Kidney (tissue), 14 donors: ENCODE measurements around the gene ADGRL3. TPM values are rescaled to one million over a fixed set of nuclear protein-coding genes. Genes with fewer than 3 reads are reported as not detected.

ENCODE experiments used
- DNase-seq, 5 donors: peaks; one replicate each; pipeline ENCODE4 v3.0.0-alpha.2; 2013 to 2020
- FAIRE-seq: peaks from 2 replicates; lab custom pipeline; 2012; peaks lifted over from hg19 to GRCh38; lab: Jason Lieb, UNC
- H3K27ac ChIP-seq, 2 donors: one replicate each; pipeline ENCODE4 v1.7.0; 2013; ENCODE audit warnings: low read depth in 2 of 2, low read length in 2 of 2, inconsistent platforms in 1 of 2
- H3K27me3 ChIP-seq: one replicate; pipeline ENCODE4 v1.7.1; 2013; ENCODE audit warnings: low read length, inconsistent platforms; ENCODE audit not compliant: control insufficient read depth, insufficient read depth
- H3K36me3 ChIP-seq, 3 donors: one replicate each; pipeline versions ENCODE4 v1.7.0 to v1.7.1; 2013; ENCODE audit warnings: low read length in 3 of 3, control low read depth in 1 of 3, inconsistent platforms in 1 of 3; ENCODE audit not compliant: insufficient read depth in 3 of 3, control insufficient read depth in 2 of 3
- H3K4me1 ChIP-seq, 3 donors: one replicate each; pipeline versions ENCODE4 v1.7.0 to v1.7.1; 2013; ENCODE audit warnings: low read length in 3 of 3, inconsistent platforms in 1 of 3, low read depth in 1 of 3; ENCODE audit not compliant: control insufficient read depth in 2 of 3, insufficient read depth in 2 of 3
- H3K4me3 ChIP-seq, 3 donors: one replicate each; pipeline versions ENCODE4 v1.7.0 to v1.8.1; 2013; ENCODE audit warnings: low read length in 3 of 3, control low read depth in 1 of 3, inconsistent platforms in 1 of 3
- H3K9ac ChIP-seq, 3 donors: one replicate each; pipeline versions ENCODE4 v1.7.0 to v1.7.1; 2013; ENCODE audit warnings: low read length in 3 of 3, control low read depth in 1 of 3, inconsistent platforms in 1 of 3
- H3K9me3 ChIP-seq, 3 donors: one replicate each; pipeline versions ENCODE4 v1.7.0 to v1.7.1; 2013; ENCODE audit warnings: low read length in 3 of 3, control low read depth in 1 of 3, inconsistent platforms in 1 of 3; ENCODE audit not compliant: control insufficient read depth in 2 of 3, insufficient read depth in 1 of 3
- intact Hi-C: fragments of 100-400 bp; cut with DNase I; formaldehyde crosslinking; loops from one replicate; pipeline ENCODE4 v1.11.1; 2022
- polyA plus RNA-seq: library from polyadenylated mRNA; stranded (reverse); fragments of 350-450 nt; fragmentation: Illumina TruSeq; extraction: RNeasy Lipid Tissue Mini Kit (QIAGEN cat#74804); gene quantifications from one replicate; pipeline ENCODE4 v1.2.3, GENCODE V29; 2014; ENCODE audit warnings: low read depth, low replicate concordance; ENCODE audit not compliant: insufficient read depth
- total RNA-seq: library from RNA; stranded (reverse); fragmentation: NEBNext Ultra II Directional; extraction: Animal tissue kit (Norgen Biotek cat#: 25700); gene quantifications from one replicate; pipeline ENCODE4 v1.2.1, GENCODE V29; 2021
- TF ChIP-seq, protein P1 (sequence below): IDR thresholded peaks from 3 replicates; pipeline ENCODE4 v1.5.1; 2012; ENCODE audit warnings: mild to moderate bottlenecking, moderate library complexity, borderline replicate concordance; ENCODE audit not compliant: insufficient read depth; ENCODE audit errors: extremely low read depth
- donor health status: control.
- donor health status: control.
- donor health status: control.
- donor health status: control.
- donor health status: control.
- donor health status: DM: yes; HTN: yes; CAD: no.
- donor health status: Normal renal cell carcinoma (clear cell type).

Gene ADGRL3
- total and polyA plus RNA-seq, 2 donors from 2014 or later: 1.3 to 8.9 TPM

- FAIRE-seq (no peak), DNase-seq (no peak)
- Histone ChIP-seq H3K4me1 (no peaks in the 10 kb centered on the region), H3K9ac (no peak overlapping the region), H3K27ac (no peak overlapping the region), H3K36me3 (no peaks in the 10 kb centered on the region), H3K27me3 (no peaks in the 10 kb centered on the region), H3K9me3 (no peaks in the 10 kb centered on the region), H3K4me3 (no peak overlapping the region)
- intact Hi-C loops: no loop called here
- TF ChIP-seq, protein P1, sequence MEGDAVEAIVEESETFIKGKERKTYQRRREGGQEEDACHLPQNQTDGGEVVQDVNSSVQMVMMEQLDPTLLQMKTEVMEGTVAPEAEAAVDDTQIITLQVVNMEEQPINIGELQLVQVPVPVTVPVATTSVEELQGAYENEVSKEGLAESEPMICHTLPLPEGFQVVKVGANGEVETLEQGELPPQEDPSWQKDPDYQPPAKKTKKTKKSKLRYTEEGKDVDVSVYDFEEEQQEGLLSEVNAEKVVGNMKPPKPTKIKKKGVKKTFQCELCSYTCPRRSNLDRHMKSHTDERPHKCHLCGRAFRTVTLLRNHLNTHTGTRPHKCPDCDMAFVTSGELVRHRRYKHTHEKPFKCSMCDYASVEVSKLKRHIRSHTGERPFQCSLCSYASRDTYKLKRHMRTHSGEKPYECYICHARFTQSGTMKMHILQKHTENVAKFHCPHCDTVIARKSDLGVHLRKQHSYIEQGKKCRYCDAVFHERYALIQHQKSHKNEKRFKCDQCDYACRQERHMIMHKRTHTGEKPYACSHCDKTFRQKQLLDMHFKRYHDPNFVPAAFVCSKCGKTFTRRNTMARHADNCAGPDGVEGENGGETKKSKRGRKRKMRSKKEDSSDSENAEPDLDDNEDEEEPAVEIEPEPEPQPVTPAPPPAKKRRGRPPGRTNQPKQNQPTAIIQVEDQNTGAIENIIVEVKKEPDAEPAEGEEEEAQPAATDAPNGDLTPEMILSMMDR: no peak
Measured at GRCh38 chr4:61408861-61409260, 208.7 kb downstream of the ADGRL3 start.

- intact Hi-C loops: no loop called here
- TF ChIP-seq, protein P1: no peak
- Histone ChIP-seq H3K4me1 (no peaks in the 10 kb centered on the region), H3K36me3 (no peaks in the 10 kb centered on the region), H3K9me3 (no peaks in the 10 kb centered on the region), H3K27ac (no peak overlapping the region), H3K9ac (no peak overlapping the region), H3K4me3 (no peak overlapping the region), H3K27me3 (no peaks in the 10 kb centered on the region)
- no peak for FAIRE-seq
- DNase-seq: no peak
Measured at GRCh38 chr4:61411241-61411640, 211.1 kb downstream of the ADGRL3 start.

GRCh38 chr4:61425315-61425714 lies 225.2 kb downstream of the ADGRL3 start:
- H3K27ac ChIP-seq: no peak overlapping the region
- H3K9me3 ChIP-seq: no peaks in the 10 kb centered on the region
- H3K36me3 ChIP-seq: no peaks in the 10 kb centered on the region
- no peaks in the 10 kb centered on the region for H3K4me1 ChIP-seq
- H3K27me3 ChIP-seq: no peaks in the 10 kb centered on the region
- DNase-seq (no peak), FAIRE-seq (no peak)
- TF ChIP-seq, protein P1: no peak
- intact Hi-C loops: no loop called here
- no peak overlapping the region for H3K4me3 ChIP-seq
- H3K9ac ChIP-seq: no peak overlapping the region

GRCh38 chr4:61426229-61426628 lies 226.1 kb downstream of the ADGRL3 start:
- DNase-seq: no peak
- TF ChIP-seq, protein P1: no peak
- no peak for FAIRE-seq
- intact Hi-C loops: no loop called here
- no peaks in the 10 kb centered on the region for H3K36me3 ChIP-seq
- no peaks in the 10 kb centered on the region for H3K9me3 ChIP-seq
- no peak overlapping the region for H3K9ac ChIP-seq
- no peak overlapping the region for H3K4me3 ChIP-seq
- H3K4me1 ChIP-seq: no peaks in the 10 kb centered on the region
- no peak overlapping the region for H3K27ac ChIP-seq
- no peaks in the 10 kb centered on the region for H3K27me3 ChIP-seq
